Limb (tissue), 2 donors: ENCODE measurements around the gene NCOA3.
A peak's percentile ranks its signal among the peaks of the same experiment; 100 is the strongest.
"Not testable (repeated sequence)": the region's sequence is repeated elsewhere in the genome, so short reads cannot be mapped to it uniquely, and the experiment has no call there.

Source experiments
- DNase-seq, 2 donors: peaks; one replicate each; pipeline ENCODE4 v3.0.0-alpha.2; 2016; ENCODE audit errors: extremely low spot score in 2 of 2

NCOA3 gene

GRCh38 chr20:47500554-47500953 is 1.1 kb upstream of the NCOA3 start:
- no peak for DNase-seq

GRCh38 chr20:47501116-47501481 is 588 bp upstream of the NCOA3 start:
- DNase-seq: no peak

- DNase-seq: peak in 1 of 2 donors; percentile 35
These were observed 868 bp downstream of the NCOA3 start for GRCh38 chr20:47502271-47503239.

- no peak for DNase-seq
These were observed 2.0 kb downstream of the NCOA3 start for GRCh38 chr20:47503685-47504084.

- DNase-seq: no peak
These were observed 4.6 kb downstream of the NCOA3 start for GRCh38 chr20:47506335-47506734.

- DNase-seq: no peak
These were observed 5.2 kb downstream of the NCOA3 start for GRCh38 chr20:47506850-47507249.

- not testable (repeated sequence) for DNase-seq
These were observed 5.7 kb downstream of the NCOA3 start for GRCh38 chr20:47507275-47507981.

- no peak for DNase-seq
These were observed 6.6 kb downstream of the NCOA3 start for GRCh38 chr20:47508278-47508677.

- DNase-seq: no peak
These were observed 7.5 kb downstream of the NCOA3 start for GRCh38 chr20:47509104-47509661.

GRCh38 chr20:47509685-47510084 is 8.0 kb downstream of the NCOA3 start:
- DNase-seq: no peak

GRCh38 chr20:47515843-47516242 is 14.2 kb downstream of the NCOA3 start:
- no peak for DNase-seq

- no peak for DNase-seq
These were observed 19.5 kb downstream of the NCOA3 start for GRCh38 chr20:47521059-47521808.

GRCh38 chr20:47524015-47524784 is 22.5 kb downstream of the NCOA3 start:
- peak in 1 of 2 donors; percentile 17 for DNase-seq

- DNase-seq: no peak
These were observed 25.5 kb downstream of the NCOA3 start for GRCh38 chr20:47527004-47527800.

- peak in 1 of 2 donors; percentile 6 for DNase-seq
These were observed 28.2 kb downstream of the NCOA3 start for GRCh38 chr20:47529840-47530239.

GRCh38 chr20:47531458-47531857 is 29.8 kb downstream of the NCOA3 start:
- DNase-seq: no peak

- no peak for DNase-seq
These were observed 30.3 kb downstream of the NCOA3 start for GRCh38 chr20:47532002-47532401.

GRCh38 chr20:47533518-47534062 is 31.9 kb downstream of the NCOA3 start:
- DNase-seq: no peak

GRCh38 chr20:47534405-47534804 is 32.7 kb downstream of the NCOA3 start:
- DNase-seq: no peak

GRCh38 chr20:47535088-47535487 is 33.4 kb downstream of the NCOA3 start:
- DNase-seq: no peak
